ENCODE results near the gene RC3H1.

GRCh38 chr1:174003867-174004266, 18.3 kb downstream of the RC3H1 start:
- TF ChIP-seq, protein P1, sequence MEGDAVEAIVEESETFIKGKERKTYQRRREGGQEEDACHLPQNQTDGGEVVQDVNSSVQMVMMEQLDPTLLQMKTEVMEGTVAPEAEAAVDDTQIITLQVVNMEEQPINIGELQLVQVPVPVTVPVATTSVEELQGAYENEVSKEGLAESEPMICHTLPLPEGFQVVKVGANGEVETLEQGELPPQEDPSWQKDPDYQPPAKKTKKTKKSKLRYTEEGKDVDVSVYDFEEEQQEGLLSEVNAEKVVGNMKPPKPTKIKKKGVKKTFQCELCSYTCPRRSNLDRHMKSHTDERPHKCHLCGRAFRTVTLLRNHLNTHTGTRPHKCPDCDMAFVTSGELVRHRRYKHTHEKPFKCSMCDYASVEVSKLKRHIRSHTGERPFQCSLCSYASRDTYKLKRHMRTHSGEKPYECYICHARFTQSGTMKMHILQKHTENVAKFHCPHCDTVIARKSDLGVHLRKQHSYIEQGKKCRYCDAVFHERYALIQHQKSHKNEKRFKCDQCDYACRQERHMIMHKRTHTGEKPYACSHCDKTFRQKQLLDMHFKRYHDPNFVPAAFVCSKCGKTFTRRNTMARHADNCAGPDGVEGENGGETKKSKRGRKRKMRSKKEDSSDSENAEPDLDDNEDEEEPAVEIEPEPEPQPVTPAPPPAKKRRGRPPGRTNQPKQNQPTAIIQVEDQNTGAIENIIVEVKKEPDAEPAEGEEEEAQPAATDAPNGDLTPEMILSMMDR (conservative IDR thresholded peaks at IDR 0.05 in 1 of 2, IDR thresholded peaks at IDR 0.05 in 1 of 2; ENCODE audit: extremely low read depth in 1 of 2, insufficient read depth in 1 of 2, low read depth in 1 of 2, low read length in 2 of 2), result no peak
- no peak for TF ChIP-seq EZH2 (IDR thresholded peaks at IDR 0.05; ENCODE audit: borderline replicate concordance, low read length)

All from mammary epithelial cell (primary cell).